Cerebellar cortex (tissue), 1 donor: ENCODE results near the gene GRHL1.
A peak's percentile ranks its signal among the peaks of the same experiment; 100 is the strongest.
"Not testable (repeated sequence)": the region's sequence is repeated elsewhere in the genome, so short reads cannot be mapped to it uniquely, and the experiment has no call there.

Source experiments
- DNase-seq: peaks from one replicate; pipeline ENCODE4 v3.0.0-alpha.2; 2015; ENCODE audit warnings: low spot score

Gene GRHL1

GRCh38 chr2:10026940-10027569 is 75.6 kb downstream of the GRHL1 start:
- no peak for DNase-seq

GRCh38 chr2:10027660-10028330 is 76.3 kb downstream of the GRHL1 start:
- no peak for DNase-seq

DNA sequence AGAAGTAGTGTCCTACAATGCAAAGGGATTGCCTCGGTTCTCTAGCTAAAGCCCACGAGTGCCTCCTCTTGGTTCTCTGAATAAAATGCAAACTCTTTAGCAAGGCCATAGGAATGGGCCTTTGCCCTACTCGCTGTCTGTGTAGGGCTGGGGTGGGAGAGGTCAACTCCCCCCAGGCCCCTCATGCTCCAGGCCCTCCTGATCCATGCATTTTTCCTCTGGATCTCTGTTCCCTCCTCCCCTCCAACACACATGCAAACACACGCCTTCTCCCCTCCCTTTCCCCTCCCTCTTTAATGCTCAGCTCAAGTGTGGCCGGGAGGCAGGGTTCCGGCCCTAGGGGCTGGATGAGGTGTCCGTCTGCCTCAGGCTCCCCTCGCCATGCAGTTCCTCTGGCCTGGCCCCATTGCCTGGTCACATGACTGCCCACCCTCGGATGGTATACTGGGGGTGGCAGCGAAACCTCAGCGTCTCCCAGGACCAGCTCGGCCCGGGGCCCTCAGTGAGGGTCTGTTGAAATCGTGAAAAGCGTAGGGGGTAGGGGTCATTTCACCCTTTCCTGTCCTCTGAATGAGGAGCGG is 77.0 kb downstream of the GRHL1 start:
- no peak for DNase-seq

DNA sequence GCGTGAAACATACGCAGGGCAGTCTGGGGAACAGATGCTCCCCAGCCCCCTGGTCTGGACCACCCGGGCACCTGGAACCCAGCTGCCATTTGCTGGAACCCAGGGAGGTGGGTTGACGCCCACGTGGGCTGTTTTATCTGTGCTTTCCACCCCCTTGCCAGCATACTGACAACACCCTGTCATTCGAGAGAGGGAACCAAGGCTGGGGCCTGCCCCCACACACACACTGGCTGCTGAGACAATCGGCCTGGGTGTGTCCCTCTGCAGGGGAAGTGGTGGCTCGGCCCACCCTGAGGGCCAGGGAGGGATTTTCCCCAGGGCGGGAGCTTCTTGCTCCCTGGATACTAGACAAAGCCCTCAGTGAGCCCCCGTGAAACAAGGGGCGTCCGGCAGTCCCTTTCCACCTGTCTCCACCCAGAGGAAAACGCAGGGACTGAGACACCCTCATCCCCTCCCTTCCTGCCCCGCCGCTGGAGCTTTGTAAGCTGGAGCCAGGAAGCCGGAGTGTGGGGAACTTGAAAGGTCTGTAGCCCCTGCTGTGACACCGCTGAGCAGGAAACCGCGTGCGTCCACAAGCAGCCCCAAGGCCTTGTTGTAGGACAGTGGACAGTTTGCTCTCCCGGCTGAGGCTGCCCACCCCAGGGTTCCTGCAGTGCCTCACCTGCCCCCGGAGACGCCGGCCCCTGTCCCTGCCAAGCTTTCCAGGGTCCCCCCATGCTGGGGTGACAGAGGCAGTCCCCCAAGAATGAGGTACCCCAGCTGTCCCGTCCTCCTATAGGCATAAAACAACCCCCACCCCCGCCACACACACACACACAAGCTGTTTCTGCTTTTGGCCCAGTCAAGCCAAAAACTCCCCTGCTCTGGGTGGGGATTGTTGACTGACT is 77.7 kb downstream of the GRHL1 start:
- DNase-seq: no peak

- no peak for DNase-seq
Observed at GRCh38 chr2:10029875-10030223, 78.4 kb downstream of the GRHL1 start.

DNA sequence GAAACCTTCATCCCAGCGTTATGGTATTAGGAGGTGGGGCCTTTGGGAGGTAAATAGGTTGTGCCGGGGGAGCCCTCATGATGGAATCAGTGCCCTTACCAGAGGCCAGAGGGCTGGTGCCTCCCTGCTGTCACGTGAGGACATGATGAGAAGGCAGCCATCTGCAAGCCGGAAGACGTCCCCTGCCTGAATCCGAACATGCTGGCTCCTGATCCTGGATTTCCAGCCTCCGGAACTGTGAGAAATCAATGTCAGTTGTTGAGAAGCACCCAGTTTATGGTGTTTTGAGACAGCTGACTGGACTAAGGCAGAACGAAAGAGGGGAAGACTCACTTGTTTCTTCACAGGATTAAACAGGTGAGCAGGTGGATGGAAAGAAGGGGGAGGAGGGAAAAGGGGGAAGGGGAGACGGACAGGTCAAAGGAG is 78.8 kb downstream of the GRHL1 start:
- no peak for DNase-seq

DNA sequence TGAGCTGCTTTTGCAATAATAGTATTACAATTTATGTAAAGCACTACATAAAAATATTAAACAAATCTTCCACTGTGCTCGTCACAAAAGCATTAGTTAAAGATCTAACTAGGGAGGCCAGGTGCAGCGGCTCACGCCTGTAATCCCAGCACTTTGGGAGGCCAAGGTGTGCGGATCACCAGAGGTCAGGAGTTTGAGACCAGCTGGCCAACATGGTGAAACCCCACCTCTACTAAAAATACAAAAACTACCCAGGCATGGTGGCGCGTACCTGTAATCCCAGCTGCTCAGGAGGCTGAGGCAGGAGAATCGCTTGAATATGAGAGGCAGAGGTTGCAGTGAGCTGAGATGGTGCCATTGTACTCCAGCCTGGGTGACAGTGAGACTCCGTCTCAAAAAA is 79.3 kb downstream of the GRHL1 start:
- DNase-seq: not testable (repeated sequence)

GRCh38 chr2:10031886-10032745 is 80.6 kb downstream of the GRHL1 start:
- DNase-seq: no peak

DNA sequence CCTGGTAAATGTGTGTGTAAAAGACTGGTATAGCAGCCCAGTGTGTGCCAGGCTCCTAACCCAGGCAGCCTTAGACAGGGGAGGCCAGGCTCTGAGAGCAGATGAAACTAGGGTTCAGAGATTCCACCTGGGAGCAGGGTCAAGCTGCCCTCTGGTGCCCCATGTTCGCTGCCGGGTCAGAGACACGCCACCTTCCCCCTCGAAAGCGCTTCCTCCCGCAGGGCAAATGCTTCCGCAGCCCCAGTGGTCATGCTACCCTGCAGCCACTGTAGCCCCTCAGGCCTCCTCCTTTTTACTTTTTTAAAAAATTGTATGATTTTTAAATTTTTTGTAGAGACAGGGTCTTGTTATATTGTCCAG is 81.2 kb downstream of the GRHL1 start:
- DNase-seq: no peak

DNA sequence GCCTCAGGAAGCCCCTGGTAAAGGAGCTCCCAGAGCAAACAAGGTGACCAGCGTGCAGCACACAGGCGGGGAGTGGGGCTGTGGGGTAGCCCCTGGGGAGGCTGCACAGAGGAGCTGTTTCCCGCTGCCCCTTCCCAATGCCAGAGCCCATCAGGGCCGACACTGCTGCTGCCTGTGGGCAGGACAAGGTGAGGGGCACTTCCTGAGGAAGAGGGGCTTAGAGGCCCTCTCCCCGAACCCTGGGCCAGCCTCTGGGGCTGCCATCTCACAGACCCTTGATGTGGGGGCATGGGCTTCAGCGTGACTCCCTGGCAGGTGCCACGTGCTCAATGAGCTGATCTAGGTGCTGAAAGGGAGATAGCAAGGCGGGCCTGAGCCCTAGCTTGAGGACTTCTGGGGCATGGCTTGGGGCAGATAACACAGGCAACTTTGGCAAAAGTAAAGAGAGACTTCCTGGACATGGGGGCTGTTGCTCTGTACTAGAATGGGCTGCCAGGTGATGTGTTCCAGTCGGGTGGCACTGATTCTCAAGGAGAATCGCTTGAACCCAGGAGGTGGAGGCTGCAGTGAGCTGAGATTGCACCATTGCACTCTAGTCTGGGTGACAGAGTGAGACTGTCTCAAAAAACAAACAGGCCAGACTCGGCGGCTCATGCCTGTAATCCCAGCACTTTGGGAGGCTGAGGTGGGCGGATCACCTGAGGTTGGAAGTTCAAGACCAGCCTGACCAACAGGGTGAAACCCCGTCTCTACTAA is 81.9 kb downstream of the GRHL1 start:
- no peak for DNase-seq

GRCh38 chr2:10034333-10035052 is 83.0 kb downstream of the GRHL1 start:
- no peak for DNase-seq

- DNase-seq: no peak
Observed at GRCh38 chr2:10035053-10035422, 83.5 kb downstream of the GRHL1 start.

DNA sequence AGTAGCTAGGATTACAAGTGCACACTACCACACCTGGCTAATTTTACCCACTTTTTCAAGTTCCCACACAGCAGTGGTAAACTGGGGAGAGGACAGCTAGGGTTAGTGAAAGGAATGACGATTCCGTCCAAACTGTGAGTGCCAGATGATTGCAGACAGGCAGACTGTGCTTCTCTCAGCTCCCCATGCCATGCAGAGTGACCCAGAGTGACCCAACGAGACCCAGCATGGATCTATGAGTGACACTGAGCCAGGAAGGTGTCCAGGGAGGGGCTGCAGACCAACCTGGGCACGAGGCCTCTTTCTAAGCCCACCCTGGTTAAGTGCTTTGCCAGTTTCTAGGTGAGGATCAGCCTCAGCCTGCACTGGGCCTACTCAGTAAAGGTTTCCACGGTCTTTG is 84.1 kb downstream of the GRHL1 start:
- no peak for DNase-seq

DNA sequence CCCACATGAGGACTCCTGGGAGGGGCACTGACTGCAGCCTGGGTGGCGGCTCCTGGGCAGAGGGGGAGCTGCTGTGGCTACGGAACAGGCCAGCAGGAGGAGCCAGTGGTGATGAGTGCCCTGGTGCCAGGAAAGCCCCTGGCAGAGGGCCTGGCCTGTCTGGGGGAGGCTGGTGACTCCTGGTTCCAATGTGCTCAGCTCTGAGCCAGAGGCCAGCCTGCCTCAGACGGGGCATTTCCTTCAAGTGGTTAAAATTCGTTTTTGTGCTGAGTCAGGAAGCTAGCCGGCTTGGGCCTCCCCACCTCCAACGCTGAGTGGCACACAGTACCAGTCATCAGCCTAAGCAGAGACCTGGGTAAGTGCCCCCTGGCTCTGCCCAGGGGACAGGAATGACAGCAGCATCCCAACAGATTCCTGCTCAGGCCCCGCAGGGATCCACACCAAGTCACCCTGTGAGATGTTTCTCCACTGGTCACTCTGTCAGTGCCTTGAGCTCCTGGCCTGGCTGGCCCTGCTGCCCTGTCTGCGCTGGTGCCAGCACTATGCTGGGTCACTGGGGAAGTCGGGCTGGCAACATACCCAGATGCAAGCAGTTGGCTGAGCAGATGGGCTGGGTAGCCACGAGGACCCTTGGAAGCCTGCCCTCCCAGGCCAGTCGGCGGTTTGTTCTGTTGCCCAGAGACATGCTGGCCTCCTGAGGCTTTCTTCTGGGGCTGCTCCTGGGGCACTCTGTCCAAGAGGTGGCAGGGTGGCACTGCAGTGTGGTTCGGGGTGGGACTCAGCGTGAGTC is 84.8 kb downstream of the GRHL1 start:
- peak; percentile 93 for DNase-seq

GRCh38 chr2:10038123-10038522 is 86.6 kb downstream of the GRHL1 start:
- DNase-seq: no peak

DNA sequence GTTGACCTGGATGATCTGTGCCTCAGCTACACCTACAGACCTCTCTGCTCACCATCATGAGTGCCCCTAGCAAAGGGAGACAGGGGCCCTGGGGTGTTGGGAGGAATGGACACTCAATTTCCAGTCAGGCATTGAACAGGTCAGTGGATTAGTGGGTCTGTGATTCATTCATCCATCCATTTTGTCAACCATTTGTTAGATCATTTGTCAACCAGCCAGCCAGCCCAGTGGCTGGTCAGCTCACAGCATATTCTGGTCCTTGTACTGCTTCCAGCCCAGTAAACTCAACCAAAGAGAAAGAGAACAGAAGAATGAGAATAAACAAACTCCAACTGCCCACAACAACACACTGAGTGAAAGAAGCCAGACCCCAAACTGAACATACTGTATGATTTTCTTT is 87.2 kb downstream of the GRHL1 start:
- no peak for DNase-seq

- peak; percentile 95 for DNase-seq
Observed at GRCh38 chr2:10039658-10040410, 88.3 kb downstream of the GRHL1 start.

DNA sequence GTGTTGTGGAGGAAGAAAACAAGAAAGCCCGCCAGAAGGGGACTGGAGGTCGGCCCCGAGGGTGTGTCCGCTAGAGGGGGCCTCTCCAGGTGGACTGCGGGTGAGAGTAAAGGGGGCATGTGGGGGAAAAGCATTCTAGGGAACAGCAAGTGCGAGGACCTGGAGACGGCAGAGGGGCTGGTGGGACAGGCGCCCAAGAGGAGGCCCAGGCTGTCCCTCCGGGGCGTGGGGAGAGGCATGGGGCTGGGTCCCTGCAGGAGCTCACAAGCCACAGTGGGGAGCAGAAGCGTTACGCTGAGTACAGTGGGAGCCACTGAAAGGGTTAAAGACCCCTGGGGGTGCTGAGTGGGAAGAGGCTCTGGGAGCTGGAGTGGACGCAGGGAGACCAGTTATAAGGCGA is 90.2 kb downstream of the GRHL1 start:
- DNase-seq: no peak
